CD4-positive, alpha-beta T cell treated with Interferon alpha-2 for 1 hour (primary cell): ENCODE results near the gene PSAP.
"Not testable (repeated sequence)": the region's sequence is repeated elsewhere in the genome, so short reads cannot be mapped to it uniquely, and the experiment has no call there.

Experiments used
- DNase-seq, 2 donors: peaks; one replicate each; pipeline ENCODE4 v3.0.0-alpha.2; 2020 to 2022

Gene PSAP

GRCh38 chr10:71850743-71851464 is at the start of gene PSAP:
PSAP (minus strand) TSS chr10:71851251; CDS start chr10:71851221, 30 bp downstream.
- DNase-seq, result peak; percentile 98

DNA sequence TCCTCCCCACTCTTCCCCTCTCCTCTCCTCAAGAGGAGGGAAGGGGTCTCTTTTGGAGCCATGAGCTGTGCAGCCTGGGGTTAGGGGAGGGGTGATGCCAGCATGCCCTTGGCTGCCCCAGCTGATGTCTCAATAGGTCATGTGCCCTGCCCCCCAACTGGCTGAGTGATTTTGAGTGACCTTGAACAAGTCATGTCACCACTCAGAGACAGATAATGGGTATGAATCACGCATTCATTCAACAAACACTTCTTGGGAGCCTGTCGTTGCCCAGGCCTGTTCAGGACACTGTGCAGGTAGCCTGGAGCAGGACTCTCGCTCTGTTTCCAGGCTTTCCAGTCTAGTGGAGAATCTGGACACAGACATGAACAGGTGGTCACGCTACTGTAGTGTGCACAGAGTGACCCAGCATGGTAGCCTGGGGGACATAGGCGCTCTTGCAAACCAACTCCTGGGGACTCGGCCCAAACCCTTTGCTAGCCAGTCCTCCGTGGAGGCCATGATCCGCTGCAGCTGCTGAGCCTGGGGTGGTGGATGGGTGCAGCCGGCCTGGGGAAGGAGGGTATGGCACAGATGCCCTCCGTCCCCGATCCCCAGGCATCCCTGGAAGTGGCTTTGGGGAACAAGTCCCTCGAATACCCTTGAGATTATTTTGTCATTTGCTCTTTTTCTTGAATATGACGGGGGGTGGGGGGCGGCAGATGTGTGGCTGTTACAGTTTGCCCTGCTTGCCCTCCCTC is 49.6 kb upstream of the PSAP start:
- no peak for DNase-seq

- no peak for DNase-seq
These were observed 48.8 kb upstream of the PSAP start for GRCh38 chr10:71899665-71900412.

- not testable (repeated sequence) for DNase-seq
These were observed 47.3 kb upstream of the PSAP start for GRCh38 chr10:71898346-71898745.

DNA sequence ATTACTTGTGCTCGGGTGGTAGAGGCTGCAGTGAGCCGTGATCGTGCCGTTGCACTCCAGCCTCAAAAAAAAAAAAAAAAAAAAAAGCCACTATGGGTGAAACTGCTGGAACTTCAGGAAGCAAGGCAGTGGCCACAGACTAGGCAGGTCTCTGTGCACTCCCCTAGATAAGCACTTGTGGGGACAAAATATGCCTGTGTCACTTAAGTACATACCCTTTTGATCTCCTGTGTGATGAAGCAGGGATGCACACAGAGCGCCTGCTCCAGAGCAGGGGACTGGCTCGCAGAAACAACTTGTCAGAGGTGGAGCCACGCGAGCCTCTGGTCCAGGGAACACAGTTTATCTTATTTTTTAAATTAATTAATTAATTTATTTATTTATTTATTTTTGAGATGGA is 42.9 kb upstream of the PSAP start:
- DNase-seq, result no peak

DNA sequence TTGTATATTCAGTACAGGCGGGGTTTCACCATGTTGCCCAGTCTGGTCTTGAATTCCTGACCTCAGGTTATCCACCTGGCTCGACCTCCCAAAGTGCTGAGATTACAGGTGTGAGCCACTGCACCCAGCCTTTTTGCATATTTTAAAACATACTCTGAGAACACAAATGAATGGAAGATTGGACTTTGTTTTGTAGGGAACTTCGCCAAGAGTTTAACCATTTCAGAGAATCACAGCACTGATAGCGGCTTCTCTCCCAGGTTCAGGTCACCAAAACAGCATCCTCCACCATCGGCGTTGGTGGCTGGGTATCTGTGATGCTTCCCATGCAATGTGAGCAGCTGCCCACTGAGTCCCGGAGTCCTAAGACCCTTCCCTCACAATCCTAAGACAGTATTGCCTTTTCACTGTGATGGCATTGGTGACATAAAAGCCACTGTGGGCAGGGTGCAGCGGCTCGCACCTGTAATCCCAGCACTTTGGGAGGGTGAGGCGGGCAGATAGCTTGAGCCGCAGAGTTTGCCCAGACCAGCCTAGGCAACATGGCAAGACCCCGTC is 42.3 kb upstream of the PSAP start:
- no peak for DNase-seq

DNA sequence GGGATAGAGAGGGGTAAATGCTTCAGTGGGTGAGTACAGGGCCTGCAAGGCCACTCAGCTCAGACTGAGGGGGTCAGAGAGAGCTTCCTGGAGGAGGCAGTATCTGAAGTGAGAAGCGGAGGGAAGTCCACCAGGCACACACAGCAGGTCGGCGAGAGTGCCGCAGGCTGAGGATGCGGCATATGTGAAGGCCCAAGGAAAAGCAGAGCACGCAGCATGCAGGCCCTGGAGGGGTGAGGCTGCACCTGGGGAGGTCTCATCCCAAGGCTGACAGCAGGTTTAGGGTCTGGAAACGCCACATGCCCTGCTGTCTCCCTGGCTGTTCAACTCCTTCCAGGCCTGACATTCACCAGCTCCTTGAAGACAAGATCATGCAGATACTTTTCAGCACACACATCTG is 40.4 kb upstream of the PSAP start:
- no peak for DNase-seq

GRCh38 chr10:71889388-71889987 is 38.4 kb upstream of the PSAP start:
- no peak for DNase-seq

DNA sequence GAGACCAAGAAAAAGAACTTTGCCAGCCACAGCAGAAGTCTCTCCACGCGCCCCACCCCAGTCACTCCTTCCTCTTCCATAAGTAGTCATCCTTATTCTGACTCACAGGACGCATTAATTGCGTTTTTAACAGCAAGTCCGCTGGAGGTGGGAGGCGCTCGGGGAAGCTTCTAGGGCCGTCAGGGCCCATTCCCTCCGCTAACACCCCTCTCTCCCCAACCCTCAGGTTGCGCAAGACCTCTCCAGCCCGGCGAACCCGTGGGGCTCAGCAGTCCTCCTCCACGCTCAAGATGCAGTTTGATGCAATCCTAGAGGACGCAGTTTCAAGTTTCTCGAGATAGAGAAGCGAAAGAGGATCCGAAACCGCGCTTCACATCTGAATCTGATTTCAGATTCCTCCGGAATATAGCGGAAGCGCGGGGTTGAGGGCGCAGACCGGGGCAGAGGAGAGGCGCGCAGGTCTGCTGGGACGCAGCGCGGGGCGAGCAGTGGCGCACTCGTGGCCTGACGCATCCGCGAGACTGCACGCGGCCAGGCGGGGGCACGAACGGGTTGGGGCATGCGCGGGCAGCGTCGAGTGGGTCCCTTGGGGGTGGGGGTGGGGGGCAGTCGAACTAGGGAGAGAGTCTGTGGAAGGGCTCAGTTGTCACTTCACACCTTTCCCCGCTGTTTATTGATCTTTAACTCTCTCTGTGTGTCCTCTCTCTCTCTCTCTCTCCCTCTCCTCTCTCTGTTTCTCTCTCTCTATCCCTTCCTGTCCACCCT is 37.8 kb upstream of the PSAP start:
- DNase-seq, result peak; percentile 48 to 84

GRCh38 chr10:71888248-71888622 is 37.2 kb upstream of the PSAP start:
- DNase-seq, result no peak

- no peak for DNase-seq
These were observed 36.7 kb upstream of the PSAP start for GRCh38 chr10:71887743-71888142.

DNA sequence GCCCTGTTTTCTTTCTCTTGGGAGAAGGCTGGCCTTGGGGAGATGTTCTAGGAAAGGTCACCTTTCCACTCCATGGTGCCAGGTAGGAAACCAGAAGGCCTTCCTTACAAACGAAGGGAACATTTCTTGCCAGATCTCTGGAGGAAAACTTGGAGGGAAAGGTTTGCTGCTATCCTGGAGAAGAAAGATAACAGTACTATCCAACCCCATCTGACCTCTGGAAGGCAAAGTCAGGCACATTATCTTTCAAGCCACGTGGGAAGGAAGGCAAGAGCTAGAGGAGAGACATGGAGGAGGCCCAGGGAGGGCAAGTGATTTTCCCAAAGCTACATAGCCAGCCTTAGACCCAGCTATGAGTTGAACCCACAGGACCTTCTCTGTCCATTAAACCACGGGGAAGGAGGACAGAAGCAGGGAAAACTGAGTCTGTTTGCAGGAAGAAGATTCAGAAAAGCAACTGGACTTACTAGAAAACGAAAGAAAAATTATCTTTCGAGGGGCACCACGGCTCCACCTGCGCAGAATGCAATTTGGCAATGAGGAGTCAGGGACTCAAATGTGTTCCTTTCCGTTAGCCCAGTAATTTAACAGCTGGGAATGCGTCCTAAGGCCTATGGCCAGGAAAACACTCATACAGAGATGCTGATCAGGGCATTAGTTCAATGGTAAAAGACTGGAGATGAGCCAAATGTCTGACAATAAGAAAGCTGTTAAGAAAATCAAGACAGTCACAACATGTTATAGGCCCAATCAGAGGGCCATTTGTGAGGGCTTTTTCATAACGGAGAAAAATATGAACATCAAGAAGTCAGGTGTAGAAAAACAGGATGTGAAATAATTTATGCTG is 32.0 kb upstream of the PSAP start:
- DNase-seq, result no peak

GRCh38 chr10:71881647-71882355 is 30.8 kb upstream of the PSAP start:
- DNase-seq, result no peak

DNA sequence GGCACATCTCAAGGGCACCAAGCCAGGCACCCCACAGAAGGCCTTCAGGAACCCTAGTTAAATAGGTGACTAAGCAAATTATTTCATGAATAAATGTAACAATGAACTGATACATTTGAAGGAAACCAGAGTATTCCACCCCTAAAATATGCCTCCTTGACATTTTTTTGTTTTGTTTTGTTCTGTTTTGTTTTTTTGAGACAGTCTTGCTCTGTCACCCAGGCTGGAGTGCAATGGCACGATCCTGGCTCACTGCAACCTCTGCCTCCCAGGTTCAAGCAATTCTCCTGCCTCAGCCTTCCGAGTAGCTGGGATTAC is 30.2 kb upstream of the PSAP start:
- DNase-seq, result not testable (repeated sequence)

GRCh38 chr10:71880425-71881306 is 29.6 kb upstream of the PSAP start:
- no peak for DNase-seq

GRCh38 chr10:71878327-71879034 is 27.4 kb upstream of the PSAP start:
- peak; percentile 13 to 22 for DNase-seq

DNA sequence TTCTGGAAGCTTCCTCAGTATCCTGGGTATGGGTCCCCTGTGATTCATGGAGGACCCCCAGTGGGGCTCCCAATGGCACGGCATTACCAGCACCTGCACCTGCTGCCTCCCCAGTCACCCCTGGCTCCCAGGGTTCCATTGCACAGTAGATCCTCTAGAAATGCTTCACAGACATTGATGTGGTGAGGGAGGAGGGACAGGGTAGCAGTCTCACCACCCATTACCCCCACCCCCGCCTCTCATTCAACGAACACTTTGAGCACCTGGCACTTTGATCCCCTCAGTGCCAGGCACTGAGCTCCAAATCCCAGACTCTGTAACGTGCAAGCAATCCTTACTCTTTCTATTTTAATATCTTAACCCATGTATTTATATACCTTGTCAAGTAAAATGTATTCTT is 26.8 kb upstream of the PSAP start:
- DNase-seq, result no peak

GRCh38 chr10:71874680-71875354 is 23.8 kb upstream of the PSAP start:
- DNase-seq, result not testable (repeated sequence)
